HCT116 (cell line): ENCODE measurements around the gene MMD. TPM values are rescaled to one million over a fixed set of nuclear protein-coding genes. Genes with fewer than 3 reads are reported as not detected.

Source experiments
- ATAC-seq: fragments of 200-7000 bp; cut with Tn5 transposase; 2 replicates; pipeline ENCODE4 v1.9.1; 2020; ENCODE audit warnings: mild to moderate bottlenecking, moderate library complexity
- BruUV-seq: library from RNA; stranded (reverse); fragments of 400-500 nt; replicated peaks from 2 replicates; lab custom pipeline; 2021; lab: Mats Ljungman, UMichigan
- CTCF ChIA-PET: fragments of 300-600 bp; sonication (Branson Sonifier 250); formaldehyde crosslinking; loops from one replicate; lab custom pipeline; 2021; ENCODE audit warnings: antibody characterized with exemption; lab: Charles Lee
- POLR2A ChIA-PET: fragments of 300-600, 350-600 bp; sonication (Branson Sonifier 250); formaldehyde crosslinking; loops from one replicate; lab custom pipeline; 2021; ENCODE audit warnings: antibody characterized with exemption; lab: Charles Lee
- RAD21 ChIA-PET, 2 experiments: fragments of 300-600 bp; sonication (Branson Sonifier 250); formaldehyde crosslinking; loops; one replicate each; lab custom pipeline; 2023; ENCODE audit warnings: low total read pairs in 2 of 2; ENCODE audit not compliant: uncharacterized antibody in 2 of 2, unreplicated experiment in 2 of 2, low non-redundant PET in 1 of 2; lab: Charles Lee
- DNase-seq: peaks from one replicate; pipeline ENCODE4 v3.0.0-alpha.2; 2010; ENCODE audit warnings: low read depth, low spot score
- H2AFZ ChIP-seq: fragments of 200-600 bp; shearing (Covaris generic), sonication (generic); 2 replicates; pipeline ENCODE4 v1.6.1; 2017; ENCODE audit warnings: low read depth, mixed run types, mixed read lengths, antibody characterized with exemption, low read length; ENCODE audit not compliant: poor library complexity, severe bottlenecking
- H3K27ac ChIP-seq: 2 replicates; pipeline ENCODE4 v1.5.1; 2012; ENCODE audit warnings: low read depth, low read length
- H3K27me3 ChIP-seq: fragments of 200-600 bp; sonication (generic); 2 replicates; pipeline ENCODE4 v1.6.1; 2016; ENCODE audit warnings: mixed run types, low read length, mixed read lengths; ENCODE audit not compliant: insufficient read depth
- H3K36me3 ChIP-seq, 2 experiments: fragments of 200-500 bp in 1 of 2; fragments of 200-600 bp in 1 of 2; sonication (Bioruptor generic) in 1 of 2; sonication (generic) in 1 of 2; 2 replicates each; pipeline versions ENCODE4 v1.5.1 to v1.6.1; 2014 to 2016; ENCODE audit warnings: low read length in 2 of 2, inconsistent platforms in 1 of 2, mixed read lengths in 1 of 2, mixed run types in 1 of 2; ENCODE audit not compliant: insufficient read depth in 2 of 2, control insufficient read depth in 1 of 2
- H3K4me1 ChIP-seq, 2 experiments: fragments of 200-600 bp in 1 of 2; sonication (generic) in 1 of 2; 2 replicates each; pipeline versions ENCODE4 v1.5.1 to v1.6.1; 2012 to 2017; ENCODE audit warnings: low read length in 2 of 2, inconsistent platforms in 1 of 2, mild to moderate bottlenecking in 1 of 2, mixed read lengths in 1 of 2, mixed run types in 1 of 2, moderate library complexity in 1 of 2; ENCODE audit not compliant: insufficient read depth in 2 of 2, control insufficient read depth in 1 of 2
- H3K4me2 ChIP-seq: fragments of 200-600 bp; sonication (generic); 2 replicates; pipeline ENCODE4 v1.6.1; 2017; ENCODE audit warnings: mixed run types, low read length, mixed read lengths
- H3K4me3 ChIP-seq, 2 experiments: fragments of 200-600 bp in 1 of 2; sonication (generic) in 1 of 2; replicated peaks in 1 of 2; 2 replicates each; pipeline ENCODE4 v1.5.1; 2011 to 2016; ENCODE audit warnings: low read length in 2 of 2, control low read depth in 1 of 2, low read depth in 1 of 2, mild to moderate bottlenecking in 1 of 2, mixed read lengths in 1 of 2, mixed run types in 1 of 2
- H3K79me2 ChIP-seq: fragments of 200-600 bp; sonication (generic); 2 replicates; pipeline ENCODE4 v1.6.1; 2017; ENCODE audit warnings: mild to moderate bottlenecking, mixed run types, low read length, moderate library complexity, mixed read lengths; ENCODE audit not compliant: insufficient read depth
- H3K9ac ChIP-seq: fragments of 200-600 bp; sonication (generic); 2 replicates; pipeline ENCODE4 v1.6.1; 2016; ENCODE audit warnings: low read length, mixed read lengths
- H3K9me2 ChIP-seq: fragments of 200-600 bp; sonication (generic), shearing (Covaris generic); 2 replicates; pipeline ENCODE4 v1.6.1; 2017; ENCODE audit warnings: mixed run types, mild to moderate bottlenecking, moderate library complexity; ENCODE audit not compliant: insufficient read depth
- H3K9me3 ChIP-seq, 2 experiments: fragments of 200-500 bp in 1 of 2; fragments of 200-600 bp in 1 of 2; sonication (Bioruptor generic) in 1 of 2; sonication (generic) in 1 of 2; 2 replicates each; pipeline ENCODE4 v1.6.1; 2014 to 2017; ENCODE audit warnings: low read length in 2 of 2, mixed read lengths in 2 of 2, inconsistent platforms in 1 of 2, low read depth in 1 of 2, mild to moderate bottlenecking in 1 of 2, mixed run types in 1 of 2, moderate library complexity in 1 of 2; ENCODE audit not compliant: control insufficient read depth in 1 of 2, insufficient read depth in 1 of 2
- H4K20me1 ChIP-seq: fragments of 200-600 bp; sonication (generic), shearing (Covaris generic); 2 replicates; pipeline ENCODE4 v1.6.1; 2017; ENCODE audit warnings: mixed run types, mild to moderate bottlenecking, moderate library complexity; ENCODE audit not compliant: insufficient read depth
- EGR1 ChIP-seq: IDR thresholded peaks from 2 replicates; pipeline ENCODE4 v1.6.1; 2012; ENCODE audit warnings: low read depth
- EZH2phosphoT487 ChIP-seq: fragments of 200-600 bp; IDR thresholded peaks from 2 replicates; pipeline ENCODE4 v1.6.1; 2018; ENCODE audit warnings: antibody characterized with exemption, borderline replicate concordance
- FOSL1 ChIP-seq: IDR thresholded peaks from 2 replicates; pipeline ENCODE4 v1.6.1; 2012; ENCODE audit warnings: low read depth
- MAX ChIP-seq: IDR thresholded peaks from 2 replicates; pipeline ENCODE4 v1.6.1; 2012
- POLR2A ChIP-seq: IDR thresholded peaks from 2 replicates; pipeline ENCODE4 v1.7.0; 2011; ENCODE audit warnings: borderline replicate concordance; ENCODE audit not compliant: insufficient read depth, insufficient read length; ENCODE audit errors: extremely low read depth
- REST ChIP-seq: IDR thresholded peaks from 2 replicates; pipeline ENCODE4 v1.6.1; 2012; ENCODE audit warnings: low read depth
- SP1 ChIP-seq: IDR thresholded peaks from 2 replicates; pipeline ENCODE4 v1.6.1; 2012; ENCODE audit warnings: low read depth
- YY1 ChIP-seq: IDR thresholded peaks from 2 replicates; pipeline ENCODE4 v1.6.1; 2011; ENCODE audit warnings: low read length, low read depth, moderate library complexity, mild to moderate bottlenecking; ENCODE audit not compliant: insufficient replicate concordance; ENCODE audit errors: extremely low read depth
- intact Hi-C: fragments of 100-400 bp; cut with micrococcal nuclease; formaldehyde crosslinking; loops from 2 replicates; pipeline ENCODE4 v1.10.0; 2022
- total RNA-seq: library from RNA; stranded (reverse); gene quantifications from one replicate; pipeline ENCODE4 v1.2.1, GENCODE V29; 2021; ENCODE audit not compliant: unreplicated experiment
- TF ChIP-seq, protein P1 (sequence below), 3 experiments: fragments of 200-600 bp in 1 of 3; sonication (generic) in 1 of 3; IDR thresholded peaks in 2 of 3; conservative IDR thresholded peaks in 1 of 3; 2 replicates each; pipeline ENCODE4 v1.5.1; 2012 to 2017; ENCODE audit warnings: low read depth in 2 of 3, low read length in 2 of 3, antibody characterized with exemption in 1 of 3, borderline replicate concordance in 1 of 3, control low read depth in 1 of 3, mild to moderate bottlenecking in 1 of 3, mixed read lengths in 1 of 3, mixed run types in 1 of 3, moderate library complexity in 1 of 3; ENCODE audit not compliant: insufficient read depth in 1 of 3

The MMD gene
- total RNA-seq, 1 experiment from 2014 or later = 21.3 TPM

- no TSS peak for BruUV-seq
- H4K20me1 ChIP-seq = no peaks in the 10 kb centered on the region
- ATAC-seq = no peak
- no peaks in the 10 kb centered on the region for H3K27me3 ChIP-seq
- no peak overlapping the region for H3K27ac ChIP-seq
- no peak overlapping the region for H3K4me2 ChIP-seq
- H3K4me1 ChIP-seq = peaks cover 0 to 4% of the 10 kb centered on the region in 2 experiments; a peak in 1 of 4 replicates
- H3K4me3 ChIP-seq = no peak overlapping the region
- H3K9me3 ChIP-seq = no peaks in the 10 kb centered on the region
- H3K36me3 ChIP-seq = no peaks in the 10 kb centered on the region
- CTCF ChIA-PET = interaction anchor here (1.3 to 6.1 kb wide), 4 partner anchors 156 to 362 kb away, joined by 3 to 51 read pairs (median 18); partner anchors contain the start of gene SMIM36
- TF ChIP-seq EZH2phosphoT487 (no peak), POLR2A (no peak), EGR1 (no peak)
- TF ChIP-seq, all 23 proteins: peak for 0
- ChIA-PET POLR2A (no interaction called here), RAD21 (no interaction called here)
- intact Hi-C loops = loop anchor here (10.0 kb wide), 1 partner anchor 410 kb away; no protein-coding TSS in a partner anchor
- H2AFZ ChIP-seq = no peak overlapping the region
- no peaks in the 10 kb centered on the region for H3K79me2 ChIP-seq
- no peak overlapping the region for H3K9ac ChIP-seq
- no peaks in the 10 kb centered on the region for H3K9me2 ChIP-seq
- no peak for DNase-seq
These were observed 66.7 kb downstream of the MMD start for GRCh38 chr17:55354941-55355340.

DNA sequence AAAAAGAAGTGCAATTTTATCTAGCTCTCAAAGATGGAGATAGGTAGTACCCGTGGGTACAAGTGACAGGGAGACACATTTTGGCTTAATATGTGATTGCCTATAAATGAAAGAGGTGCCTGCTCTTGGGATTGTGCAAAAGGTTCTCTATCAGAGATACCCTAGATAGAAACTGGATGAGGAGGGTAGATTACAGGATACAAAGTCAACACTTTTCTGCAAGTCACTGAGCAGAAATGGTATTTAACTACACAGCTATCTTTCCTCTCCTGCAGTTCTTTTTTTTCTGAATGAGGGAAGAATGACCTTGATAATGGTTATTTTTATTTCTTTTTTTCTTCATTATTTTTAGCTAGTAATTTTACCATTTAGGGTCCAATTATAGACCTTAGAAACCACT is 67.6 kb downstream of the MMD start:
- DNase-seq = no peak
- POLR2A ChIA-PET = no interaction called here
- H3K4me2 ChIP-seq = no peak overlapping the region
- intact Hi-C loops = loop anchor here (10.0 kb wide), 1 partner anchor 411 kb away; no protein-coding TSS in a partner anchor
- no peak overlapping the region for H2AFZ ChIP-seq
- BruUV-seq = no TSS peak
- TF ChIP-seq MAX (no peak), FOSL1 (no peak), YY1 (no peak), REST (no peak), SP1 (no peak)
- TF ChIP-seq, protein P1, sequence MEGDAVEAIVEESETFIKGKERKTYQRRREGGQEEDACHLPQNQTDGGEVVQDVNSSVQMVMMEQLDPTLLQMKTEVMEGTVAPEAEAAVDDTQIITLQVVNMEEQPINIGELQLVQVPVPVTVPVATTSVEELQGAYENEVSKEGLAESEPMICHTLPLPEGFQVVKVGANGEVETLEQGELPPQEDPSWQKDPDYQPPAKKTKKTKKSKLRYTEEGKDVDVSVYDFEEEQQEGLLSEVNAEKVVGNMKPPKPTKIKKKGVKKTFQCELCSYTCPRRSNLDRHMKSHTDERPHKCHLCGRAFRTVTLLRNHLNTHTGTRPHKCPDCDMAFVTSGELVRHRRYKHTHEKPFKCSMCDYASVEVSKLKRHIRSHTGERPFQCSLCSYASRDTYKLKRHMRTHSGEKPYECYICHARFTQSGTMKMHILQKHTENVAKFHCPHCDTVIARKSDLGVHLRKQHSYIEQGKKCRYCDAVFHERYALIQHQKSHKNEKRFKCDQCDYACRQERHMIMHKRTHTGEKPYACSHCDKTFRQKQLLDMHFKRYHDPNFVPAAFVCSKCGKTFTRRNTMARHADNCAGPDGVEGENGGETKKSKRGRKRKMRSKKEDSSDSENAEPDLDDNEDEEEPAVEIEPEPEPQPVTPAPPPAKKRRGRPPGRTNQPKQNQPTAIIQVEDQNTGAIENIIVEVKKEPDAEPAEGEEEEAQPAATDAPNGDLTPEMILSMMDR (IDR thresholded peaks at IDR 0.05 in 2 of 3, conservative IDR thresholded peaks at IDR 0.05 in 1 of 3; ENCODE audit: borderline replicate concordance in 1 of 3, insufficient read depth in 1 of 3, low read depth in 2 of 3, low read length in 2 of 3) = no peak
- TF ChIP-seq, all 23 proteins: peak for 0
- no peaks in the 10 kb centered on the region for H3K9me3 ChIP-seq
- RAD21 ChIA-PET = no interaction called here
- H3K27me3 ChIP-seq = no peaks in the 10 kb centered on the region
- no peaks in the 10 kb centered on the region for H3K79me2 ChIP-seq
- no peak overlapping the region for H3K4me3 ChIP-seq
- no peak overlapping the region for H3K27ac ChIP-seq
- H3K9me2 ChIP-seq = no peaks in the 10 kb centered on the region
- peaks cover 0 to 4% of the 10 kb centered on the region in 2 experiments; a peak in 1 of 4 replicates for H3K4me1 ChIP-seq
- no peak for ATAC-seq
- no peaks in the 10 kb centered on the region for H4K20me1 ChIP-seq
- CTCF ChIA-PET = interaction anchor here (1.3 to 6.1 kb wide), 3 partner anchors 157 to 361 kb away, joined by 3 to 51 read pairs (median 34); partner anchors contain the start of gene SMIM36
- H3K9ac ChIP-seq = no peak overlapping the region
- H3K36me3 ChIP-seq = no peaks in the 10 kb centered on the region
